GM18868 (cell line): Measurements from ENCODE around the gene FAM184A.
A peak's percentile ranks its signal among the peaks of the same experiment; 100 is the strongest.
"Not testable (repeated sequence)": the region's sequence is repeated elsewhere in the genome, so short reads cannot be mapped to it uniquely, and the experiment has no call there.

Experiments used
- ATAC-seq: cut with Tn5 transposase; IDR thresholded peaks from one replicate; pipeline ENCODE4 v1.9.1; 2021; ENCODE audit warnings: mild to moderate bottlenecking, moderate library complexity; ENCODE audit not compliant: unreplicated experiment

Gene FAM184A

GRCh38 chr6:119022796-119023195, 55.7 kb downstream of the FAM184A start:
- no peak for ATAC-seq

- ATAC-seq: no peak
These were observed 57.6 kb downstream of the FAM184A start for GRCh38 chr6:119020597-119021561.

GRCh38 chr6:119015165-119015564, 63.3 kb downstream of the FAM184A start:
- ATAC-seq: not testable (repeated sequence)

- no peak for ATAC-seq
These were observed 65.9 kb downstream of the FAM184A start for GRCh38 chr6:119012521-119012920.

GRCh38 chr6:119009266-119009665, 69.2 kb downstream of the FAM184A start:
- ATAC-seq: not testable (repeated sequence)

- no peak for ATAC-seq
These were observed 71.5 kb downstream of the FAM184A start for GRCh38 chr6:119006974-119007373.

- ATAC-seq: no peak
These were observed 76.4 kb downstream of the FAM184A start for GRCh38 chr6:119002069-119002468.

- no peak for ATAC-seq
These were observed 78.9 kb downstream of the FAM184A start for GRCh38 chr6:118999494-119000040.

- not testable (repeated sequence) for ATAC-seq
These were observed 81.0 kb downstream of the FAM184A start for GRCh38 chr6:118997426-118997825.

- ATAC-seq: no peak
These were observed 82.1 kb downstream of the FAM184A start for GRCh38 chr6:118996289-118996820.

GRCh38 chr6:118993803-118994251, 84.6 kb downstream of the FAM184A start:
- no peak for ATAC-seq

- ATAC-seq: no peak
These were observed 85.1 kb downstream of the FAM184A start for GRCh38 chr6:118993358-118993757.

- ATAC-seq: no peak
These were observed 86.2 kb downstream of the FAM184A start for GRCh38 chr6:118992186-118992795.

- no peak for ATAC-seq
These were observed 92.2 kb downstream of the FAM184A start for GRCh38 chr6:118986312-118986711.

GRCh38 chr6:118985123-118985830, 93.2 kb downstream of the FAM184A start:
- peak; percentile 36 for ATAC-seq

GRCh38 chr6:118984342-118984741, 94.1 kb downstream of the FAM184A start:
- ATAC-seq: peak; percentile 73

GRCh38 chr6:118982575-118982911, 95.9 kb downstream of the FAM184A start:
- no peak for ATAC-seq

- ATAC-seq: no peak
These were observed 96.4 kb downstream of the FAM184A start for GRCh38 chr6:118981884-118982574.

- ATAC-seq: no peak
These were observed 98.4 kb downstream of the FAM184A start for GRCh38 chr6:118980063-118980462.

GRCh38 chr6:118974790-118975189, 103.7 kb downstream of the FAM184A start:
- ATAC-seq: no peak
